IMR-90 (cell line): ENCODE data around the gene USP33. TPM values are rescaled to one million over a fixed set of nuclear protein-coding genes. Genes with fewer than 3 reads are reported as not detected.
"Not testable (repeated sequence)": the region's sequence is repeated elsewhere in the genome, so short reads cannot be mapped to it uniquely, and the experiment has no call there.

ENCODE experiments used
- ATAC-seq: fragments of 200-7000 bp; cut with Tn5 transposase; 2 replicates; pipeline ENCODE4 v1.9.1; 2020; ENCODE audit warnings: low read depth, mild to moderate bottlenecking, moderate library complexity
- BruUV-seq: library from RNA; stranded (reverse); fragments of 400-500 nt; replicated peaks from 2 replicates; lab custom pipeline; 2021; lab: Mats Ljungman, UMichigan
- CTCF ChIA-PET: fragments of 300-600 bp; formaldehyde crosslinking; extraction: SDS; loops from one replicate; lab custom pipeline; 2021; ENCODE audit warnings: antibody characterized with exemption; lab: Yijun Ruan, JAX
- POLR2A ChIA-PET: fragments of 300-600 bp; sonication (Branson Sonifier 250); formaldehyde crosslinking; loops from one replicate; lab custom pipeline; 2022; ENCODE audit warnings: antibody characterized with exemption; ENCODE audit not compliant: unreplicated experiment; lab: Charles Lee
- DNase-seq: peaks from one replicate; pipeline ENCODE4 v3.0.0; 2013
- H2AFZ ChIP-seq: replicated peaks from 2 replicates; pipeline ENCODE3; 2013; ENCODE audit warnings: low read length, mild to moderate bottlenecking; ENCODE audit not compliant: poor library complexity
- H2AK5ac ChIP-seq: 2 replicates; pipeline ENCODE4 v1.6.1; 2013; ENCODE audit warnings: low read depth, low read length, inconsistent platforms
- H2AK9ac ChIP-seq: replicated peaks from 2 replicates; pipeline ENCODE3; 2013; ENCODE audit warnings: mild to moderate bottlenecking, low read depth, low read length, moderate library complexity; ENCODE audit not compliant: poor library complexity
- H2BK120ac ChIP-seq: 2 replicates; pipeline ENCODE4 v1.6.1; 2013; ENCODE audit warnings: low read depth, low read length, inconsistent platforms
- H2BK15ac ChIP-seq: 3 replicates; pipeline ENCODE4 v1.6.1; 2013; ENCODE audit warnings: low read depth, low read length, inconsistent platforms
- H2BK20ac ChIP-seq: 2 replicates; pipeline ENCODE4 v1.6.1; 2013; ENCODE audit warnings: low read depth, mild to moderate bottlenecking, inconsistent platforms, low read length, moderate library complexity
- H2BK5ac ChIP-seq: 2 replicates; pipeline ENCODE4 v1.6.1; 2013; ENCODE audit warnings: mild to moderate bottlenecking, low read depth, low read length, inconsistent platforms; ENCODE audit not compliant: poor library complexity, severe bottlenecking
- H3K14ac ChIP-seq: replicated peaks from 2 replicates; pipeline ENCODE4 v1.6.1; 2013; ENCODE audit warnings: low read depth, low read length, inconsistent platforms
- H3K18ac ChIP-seq: 2 replicates; pipeline ENCODE4 v1.6.1; 2013; ENCODE audit warnings: low read depth, low read length, control low read depth
- H3K23ac ChIP-seq: 2 replicates; pipeline ENCODE4 v1.6.1; 2013; ENCODE audit warnings: low read depth, low read length, inconsistent platforms
- H3K27ac ChIP-seq: 2 replicates; pipeline ENCODE4 v1.5.1; 2013; ENCODE audit warnings: mild to moderate bottlenecking, control low read depth, low read length; ENCODE audit not compliant: insufficient read depth
- H3K27me3 ChIP-seq: 2 replicates; pipeline ENCODE4 v1.6.1; 2013; ENCODE audit warnings: low read length; ENCODE audit not compliant: control insufficient read depth, insufficient read depth
- H3K36me3 ChIP-seq: 2 replicates; pipeline ENCODE4 v1.6.1; 2013; ENCODE audit warnings: low read length, mixed read lengths; ENCODE audit not compliant: control insufficient read depth, insufficient read depth
- H3K4ac ChIP-seq: 2 replicates; pipeline ENCODE4 v1.6.1; 2013; ENCODE audit warnings: low read depth, low read length, inconsistent platforms
- H3K4me1 ChIP-seq: 2 replicates; pipeline ENCODE4 v1.6.1; 2013; ENCODE audit warnings: low read length, mixed read lengths; ENCODE audit not compliant: control insufficient read depth, insufficient read depth
- H3K4me2 ChIP-seq: 2 replicates; pipeline ENCODE4 v1.6.1; 2013; ENCODE audit warnings: low read depth, mild to moderate bottlenecking, control low read depth, low read length, moderate library complexity
- H3K4me3 ChIP-seq: 2 replicates; pipeline ENCODE4 v1.5.1; 2013; ENCODE audit warnings: low read depth, mild to moderate bottlenecking, control low read depth, low read length, moderate library complexity; ENCODE audit not compliant: insufficient read depth
- H3K56ac ChIP-seq: 2 replicates; pipeline ENCODE4 v1.6.1; 2013; ENCODE audit warnings: low read length, inconsistent platforms; ENCODE audit not compliant: insufficient read depth; ENCODE audit errors: extremely low read depth
- H3K79me1 ChIP-seq, 2 experiments: 2 replicates each; pipeline ENCODE4 v1.6.1; 2013; ENCODE audit warnings: low read length in 2 of 2, inconsistent platforms in 1 of 2, low read depth in 1 of 2
- H3K9ac ChIP-seq: 2 replicates; pipeline ENCODE4 v1.6.1; 2013; ENCODE audit warnings: low read depth, low read length, control low read depth
- H3K9me1 ChIP-seq: 2 replicates; pipeline ENCODE4 v1.6.1; 2013; ENCODE audit warnings: low read length, inconsistent platforms; ENCODE audit not compliant: insufficient read depth
- H3K9me3 ChIP-seq: 2 replicates; pipeline ENCODE4 v1.6.1; 2013; ENCODE audit warnings: low read length; ENCODE audit not compliant: control insufficient read depth, insufficient read depth
- H4K20me1 ChIP-seq: 2 replicates; pipeline ENCODE4 v1.6.1; 2013; ENCODE audit warnings: low read length, inconsistent platforms; ENCODE audit not compliant: insufficient read depth
- H4K5ac ChIP-seq: 2 replicates; pipeline ENCODE4 v1.6.1; 2013; ENCODE audit warnings: mild to moderate bottlenecking, low read depth, low read length, control low read depth
- H4K8ac ChIP-seq, 2 experiments: 2 replicates each; pipeline ENCODE4 v1.6.1; 2013; ENCODE audit warnings: low read depth in 2 of 2, low read length in 2 of 2, control low read depth in 1 of 2, inconsistent platforms in 1 of 2
- H4K91ac ChIP-seq: 2 replicates; pipeline ENCODE4 v1.6.1; 2013; ENCODE audit warnings: low read depth, low read length, inconsistent platforms; ENCODE audit not compliant: insufficient read depth
- CHD1 ChIP-seq: IDR thresholded peaks from 2 replicates; pipeline ENCODE4 v1.6.1; 2012; ENCODE audit warnings: low read depth, low read length, improper control_type of control experiment
- FOS ChIP-seq: fragments of 150-350 bp; IDR thresholded peaks from 2 replicates; pipeline ENCODE4 v1.6.1; 2016; ENCODE audit warnings: low read depth, low read length
- MAFK ChIP-seq: IDR thresholded peaks from 2 replicates; pipeline ENCODE4 v1.6.1; 2012; ENCODE audit warnings: low read depth, low read length, improper control_type of control experiment
- WGBS, 2 experiments: methylation state at CpG; one replicate each; pipeline versions ENCODE4 v1.1.5 to v1.1.7; 2013; ENCODE audit warnings: missing lambda C conversion rate in 2 of 2; ENCODE audit not compliant: insufficient read length in 1 of 2; ENCODE audit errors: extremely low coverage in 2 of 2; 5-methylcytosine and 5-hydroxymethylcytosine counted together
- dilution Hi-C: fragments of 300-500 bp; cut with HindIII; formaldehyde crosslinking; loops from one replicate; pipeline ENCODE4 v1.14.3; 2018; ENCODE audit warnings: low sequenced_read_pairs; ENCODE audit not compliant: unreplicated experiment
- in situ Hi-C: fragments of 300-500 bp; cut with MboI; formaldehyde crosslinking; loops from 3 replicates; pipeline ENCODE4 v1.14.3; 2019; ENCODE audit warnings: low sequenced_read_pairs, inconsistent platforms, mixed read lengths
- intact Hi-C: fragments of 100-400 bp; cut with micrococcal nuclease; formaldehyde crosslinking; loops from 2 replicates; pipeline ENCODE4 v1.10.0; 2022
- polyA plus RNA-seq, 3 experiments: library from polyadenylated mRNA; depleted of rRNA; stranded (reverse); fragments of >200 nt; gene quantifications; 2 replicates each; pipeline ENCODE4 v1.2.3, GENCODE V29; 2012; ENCODE audit warnings: low replicate concordance in 1 of 3
- total RNA-seq: library from RNA; depleted of rRNA; stranded (reverse); fragments of >200 nt; gene quantifications from 2 replicates; pipeline ENCODE4 v1.2.3, GENCODE V29; 2012

Gene USP33
- total and polyA plus RNA-seq, 2 of the 4 experiments (the other 2 are of a cell fraction) = 33.7 to 64.5 TPM

DNA sequence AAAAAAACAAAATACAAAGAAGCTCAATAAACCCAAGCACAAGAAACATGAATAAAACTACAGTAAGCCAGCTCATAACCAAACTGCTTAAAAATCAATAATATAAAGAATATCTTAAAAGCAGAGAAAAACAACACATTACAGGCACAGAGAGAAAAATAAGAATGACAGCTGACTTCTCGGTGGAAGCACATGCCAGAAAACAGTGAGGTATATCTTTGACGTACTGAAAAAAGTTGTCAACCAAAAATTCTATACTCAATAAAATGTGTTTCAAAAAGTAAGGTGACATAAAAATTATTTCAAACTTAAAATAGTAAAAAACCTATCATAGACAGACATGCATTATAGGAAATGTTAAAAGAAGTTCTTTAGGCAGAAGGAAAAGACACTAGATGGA lies 110.5 kb downstream of the USP33 start:
- H2AFZ ChIP-seq = no peak overlapping the region
- no peak overlapping the region for H3K4me3 ChIP-seq

DNA sequence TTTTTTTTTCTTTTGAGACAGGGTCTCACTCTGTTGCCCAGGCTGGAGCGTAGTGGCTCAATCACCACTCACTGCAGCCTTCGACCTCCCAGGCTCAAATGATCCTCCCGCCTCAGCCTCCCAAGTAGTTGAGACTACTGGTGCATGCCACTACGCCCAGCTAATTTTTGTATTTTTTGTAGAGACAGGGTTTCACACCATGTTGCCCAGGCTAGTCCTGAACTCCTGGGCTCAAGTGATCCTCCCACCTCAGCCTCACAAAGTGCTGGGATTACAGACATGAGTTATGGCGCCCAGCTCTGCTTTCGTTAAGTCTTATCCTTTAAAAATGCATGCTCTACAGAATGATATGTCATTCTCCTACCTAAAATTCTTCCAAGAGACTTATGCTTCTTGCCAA lies 113.4 kb downstream of the USP33 start:
- H3K23ac ChIP-seq, CTCF ChIA-PET, H3K4me1 ChIP-seq, H3K18ac ChIP-seq, H3K9me3 ChIP-seq, H2AFZ ChIP-seq, H3K36me3 ChIP-seq, H4K91ac ChIP-seq, H4K8ac ChIP-seq, H3K27me3 ChIP-seq, dilution Hi-C loops, H3K14ac ChIP-seq, H3K56ac ChIP-seq, H2BK120ac ChIP-seq, H2BK15ac ChIP-seq, H3K4ac ChIP-seq, H3K4me3 ChIP-seq, H2BK5ac ChIP-seq, H2AK5ac ChIP-seq, H3K4me2 ChIP-seq, H2AK9ac ChIP-seq, H4K5ac ChIP-seq, POLR2A ChIA-PET, in situ Hi-C loops, intact Hi-C loops, H3K27ac ChIP-seq, ATAC-seq, BruUV-seq, DNase-seq, H3K9ac ChIP-seq, H2BK20ac ChIP-seq, H3K9me1 ChIP-seq: not testable (repeated sequence)
- Histone ChIP-seq H4K20me1 (peaks cover 28% of the 10 kb centered on the region), H3K79me1 (peaks cover 34 to 62% of the 10 kb centered on the region in 2 experiments)
- 100% methylated on average over 1 of the region's 6 CpGs; no CpG with 5 or more reads in 1 of the 2 experiments for WGBS, 2 experiments

More for the DNA sequence above, 110.5 kb downstream of the USP33 start:
- no peak overlapping the region for H2BK5ac ChIP-seq
- TF ChIP-seq CHD1 (no peak), FOS (no peak), MAFK (no peak)
- no peak overlapping the region for H2AK9ac ChIP-seq
- H2AK5ac ChIP-seq = no peak overlapping the region
- no peak overlapping the region for H2BK20ac ChIP-seq
- no peak overlapping the region for H3K4ac ChIP-seq
- H4K91ac ChIP-seq = no peak overlapping the region
- peaks cover 4% of the 10 kb centered on the region for H3K9me3 ChIP-seq
- DNase-seq (no peak), ATAC-seq (no peak)
- no CpG with 5 or more reads among the region's 2 CpGs for WGBS, 2 experiments
- no peak overlapping the region for H3K56ac ChIP-seq
- no peak overlapping the region for H3K27ac ChIP-seq
- dilution Hi-C loops (no loop called here), in situ Hi-C loops (no loop called here), intact Hi-C loops (no loop called here)
- ChIA-PET POLR2A (no interaction called here), CTCF (no interaction called here)
- no peaks in the 10 kb centered on the region for H3K27me3 ChIP-seq
- no peak overlapping the region for H3K23ac ChIP-seq
- H3K79me1 ChIP-seq = peaks cover 34 to 58% of the 10 kb centered on the region in 2 experiments
- no peak overlapping the region for H3K14ac ChIP-seq
- no peak overlapping the region for H4K5ac ChIP-seq
- H3K9ac ChIP-seq = no peak overlapping the region
- H3K4me2 ChIP-seq = no peak overlapping the region
- peaks cover 2% of the 10 kb centered on the region; the same call in 1 of the 2 replicates for H3K9me1 ChIP-seq
- peaks cover 6% of the 10 kb centered on the region for H3K36me3 ChIP-seq
- no peak overlapping the region for H2BK15ac ChIP-seq
- no peak overlapping the region for H4K8ac ChIP-seq
- H2BK120ac ChIP-seq = no peak overlapping the region
- H3K18ac ChIP-seq = no peak overlapping the region
- no TSS peak for BruUV-seq
- no peaks in the 10 kb centered on the region for H3K4me1 ChIP-seq
- peaks cover 36% of the 10 kb centered on the region for H4K20me1 ChIP-seq
